ENCODE data around the gene SDHA. TPM values are rescaled to one million over a fixed set of nuclear protein-coding genes. Genes with fewer than 3 reads are reported as not detected.
A peak's percentile ranks its signal among the peaks of the same experiment; 100 is the strongest.

Gene SDHA
- total RNA-seq, 1 experiment from 2014 or later, result 171 TPM

GRCh38 chr5:189486-189885, 28.6 kb upstream of the SDHA start:
- no peak for DNase-seq (ENCODE audit: low read depth, low spot score)
- Histone ChIP-seq H3K9me3 (ENCODE audit: control insufficient read depth, insufficient read depth, low read depth, low read length) (no peaks in the 10 kb centered on the region), H3K27me3 (ENCODE audit: control insufficient read depth, insufficient read depth, low read length) (no peaks in the 10 kb centered on the region), H3K36me3 (ENCODE audit: control insufficient read depth, insufficient read depth, low read length) (no peaks in the 10 kb centered on the region), H3K4me1 (ENCODE audit: control insufficient read depth, insufficient read depth, low read length) (peaks cover 47% of the 10 kb centered on the region), H3K4me3 (ENCODE audit: low read depth in 2 of 2, low read length in 2 of 2) (no peak overlapping the region), H3K27ac (ENCODE audit: low read length) (peak overlapping the region; percentile 68)
- POLR2A ChIA-PET, result no interaction called here
- CTCF ChIA-PET, result no interaction called here
- ATAC-seq, result no peak
- in situ Hi-C loops (cut with HindIII; ENCODE audit: low pct_unique_long_range_greater_than_20kb, low sequenced_read_pairs) (no loop called here), intact Hi-C loops (cut with micrococcal nuclease; ENCODE audit: unreplicated experiment) (no loop called here)
- TF ChIP-seq REST (IDR thresholded peaks at IDR 0.05; ENCODE audit: insufficient read depth in 1 of 2, low read depth in 2 of 2, low read length in 1 of 2) (no peak), TCF7L2 (IDR thresholded peaks at IDR 0.05; ENCODE audit: low read depth, low read length) (no peak), CTCF (IDR thresholded peaks at IDR 0.05) (no peak), SIN3A (IDR thresholded peaks at IDR 0.05; ENCODE audit: borderline replicate concordance, insufficient read depth, low read depth, low read length) (no peak), POLR2AphosphoS5 (IDR thresholded peaks at IDR 0.05; ENCODE audit: low read depth, low read length) (no peak)
- BruUV-seq (replicated peaks), result no TSS peak

GRCh38 chr5:189976-190365, 28.1 kb upstream of the SDHA start:
- no TSS peak for BruUV-seq (replicated peaks)
- peaks cover 47% of the 10 kb centered on the region for H3K4me1 ChIP-seq (ENCODE audit: control insufficient read depth, insufficient read depth, low read length)
- H3K36me3 ChIP-seq (ENCODE audit: control insufficient read depth, insufficient read depth, low read length), result no peaks in the 10 kb centered on the region
- CTCF ChIA-PET, result no interaction called here
- no peaks in the 10 kb centered on the region for H3K9me3 ChIP-seq (ENCODE audit: control insufficient read depth, insufficient read depth, low read depth, low read length)
- in situ Hi-C loops (cut with HindIII; ENCODE audit: low pct_unique_long_range_greater_than_20kb, low sequenced_read_pairs), result no loop called here
- POLR2A ChIA-PET, result no interaction called here
- no peaks in the 10 kb centered on the region for H3K27me3 ChIP-seq (ENCODE audit: control insufficient read depth, insufficient read depth, low read length)
- no peak for TF ChIP-seq POLR2AphosphoS5 (IDR thresholded peaks at IDR 0.05; ENCODE audit: low read depth, low read length)
- TF ChIP-seq CTCF (IDR thresholded peaks at IDR 0.05), result no peak
- no peak for TF ChIP-seq SIN3A (IDR thresholded peaks at IDR 0.05; ENCODE audit: borderline replicate concordance, insufficient read depth, low read depth, low read length)
- TF ChIP-seq TCF7L2 (IDR thresholded peaks at IDR 0.05; ENCODE audit: low read depth, low read length), result no peak
- TF ChIP-seq REST (IDR thresholded peaks at IDR 0.05; ENCODE audit: insufficient read depth in 1 of 2, low read depth in 2 of 2, low read length in 1 of 2), result no peak
- peak overlapping the region; percentile 68 for H3K27ac ChIP-seq (ENCODE audit: low read length)
- intact Hi-C loops (cut with micrococcal nuclease; ENCODE audit: unreplicated experiment), result no loop called here
- ATAC-seq, result peak; percentile 20
- no peak overlapping the region for H3K4me3 ChIP-seq (ENCODE audit: low read depth in 2 of 2, low read length in 2 of 2)
- no peak for DNase-seq (ENCODE audit: low read depth, low spot score)

All from Panc1 (cell line).